ENCODE results near the gene CXCR6.
"Not testable (repeated sequence)": the region's sequence is repeated elsewhere in the genome, so short reads cannot be mapped to it uniquely, and the experiment has no call there.

CXCR6 gene

GRCh38 chr3:45987368-45988291, 44.4 kb downstream of the CXCR6 start:
- DNase-seq (ENCODE audit: low read depth in 3 of 3): no peak

GRCh38 chr3:45988362-45988761, 45.1 kb downstream of the CXCR6 start:
- DNase-seq (ENCODE audit: low read depth in 3 of 3): no peak

- DNase-seq (ENCODE audit: low read depth in 3 of 3): no peak
Measured at GRCh38 chr3:45988804-45989203, 45.5 kb downstream of the CXCR6 start.

- no peak for DNase-seq (ENCODE audit: low read depth in 3 of 3)
Measured at GRCh38 chr3:45990181-45990580, 46.9 kb downstream of the CXCR6 start.

GRCh38 chr3:45991341-45991740, 48.1 kb downstream of the CXCR6 start:
- DNase-seq (ENCODE audit: low read depth in 3 of 3): no peak

GRCh38 chr3:45992133-45992729, 49.0 kb downstream of the CXCR6 start:
- no peak for DNase-seq (ENCODE audit: low read depth in 3 of 3)

GRCh38 chr3:45992821-45993221, 49.6 kb downstream of the CXCR6 start:
- no peak for DNase-seq (ENCODE audit: low read depth in 3 of 3)

GRCh38 chr3:45993421-45994027, 50.3 kb downstream of the CXCR6 start:
- DNase-seq (ENCODE audit: low read depth in 3 of 3): peak in 1 of 3 experiments; percentile 5

GRCh38 chr3:45994419-45995235, 51.4 kb downstream of the CXCR6 start:
- peak in 2 of 3 experiments; percentile 5 to 28 for DNase-seq (ENCODE audit: low read depth in 3 of 3)

GRCh38 chr3:45995236-45996192, 52.2 kb downstream of the CXCR6 start, which contains the start of gene FYCO1:
Gene FYCO1 (minus strand): TSS chr3:45995824. CDS start chr3:45984910, 10,914 bp downstream.
- peak; percentile 80 to 83 (median 81) for DNase-seq (ENCODE audit: low read depth in 3 of 3)

- not testable (repeated sequence) for DNase-seq (ENCODE audit: low read depth in 3 of 3)
Measured at GRCh38 chr3:45997499-45997898, 54.2 kb downstream of the CXCR6 start.

- no peak for DNase-seq (ENCODE audit: low read depth in 3 of 3)
Measured at GRCh38 chr3:45997942-45998341, 54.7 kb downstream of the CXCR6 start.

Data from stimulated activated CD4-positive, alpha-beta T cell treated with anti-CD3 and anti-CD28 coated beads, TNF-alpha, amount 100 ng/mL, for 4 hours (primary cell).